CD4-positive, alpha-beta T cell treated with Interleukin-10 for 1 hour (primary cell): ENCODE data around the gene CTSZ.
"Not testable (repeated sequence)": the region's sequence is repeated elsewhere in the genome, so short reads cannot be mapped to it uniquely, and the experiment has no call there.

Source experiments
- DNase-seq: peaks from one replicate; pipeline ENCODE4 v3.0.0-alpha.2; 2020

Gene CTSZ

GRCh38 chr20:59013031-59013951 is 6.2 kb upstream of the CTSZ start:
- no peak for DNase-seq

GRCh38 chr20:59011874-59012157 is 4.8 kb upstream of the CTSZ start:
- DNase-seq = not testable (repeated sequence)

GRCh38 chr20:59010995-59011873 is 4.2 kb upstream of the CTSZ start:
- DNase-seq = peak; percentile 31

GRCh38 chr20:59010321-59010994 is 3.4 kb upstream of the CTSZ start:
- no peak for DNase-seq

GRCh38 chr20:59008715-59009336 is 1.8 kb upstream of the CTSZ start:
- no peak for DNase-seq

- DNase-seq = peak; percentile 27
These were observed 834 bp upstream of the CTSZ start for GRCh38 chr20:59007665-59008511.

GRCh38 chr20:59006167-59006863 is 739 bp downstream of the CTSZ start:
- no peak for DNase-seq

GRCh38 chr20:59005523-59006166 is 1.4 kb downstream of the CTSZ start:
- no peak for DNase-seq

GRCh38 chr20:59004763-59005522 is 2.1 kb downstream of the CTSZ start:
- peak; percentile 52 for DNase-seq

- DNase-seq = peak; percentile 65
These were observed 2.6 kb downstream of the CTSZ start for GRCh38 chr20:59004493-59004762.

GRCh38 chr20:59003836-59004492 is 3.1 kb downstream of the CTSZ start:
- no peak for DNase-seq

- DNase-seq = no peak
These were observed 4.1 kb downstream of the CTSZ start for GRCh38 chr20:59002874-59003399.

- DNase-seq = no peak
These were observed 4.7 kb downstream of the CTSZ start for GRCh38 chr20:59002388-59002787.

- DNase-seq = no peak
These were observed 5.4 kb downstream of the CTSZ start for GRCh38 chr20:59001449-59002171.

- DNase-seq = no peak
These were observed 6.0 kb downstream of the CTSZ start for GRCh38 chr20:59001068-59001448.

- no peak for DNase-seq
These were observed 6.7 kb downstream of the CTSZ start for GRCh38 chr20:59000326-59000725.

- DNase-seq = no peak
These were observed 8.4 kb downstream of the CTSZ start for GRCh38 chr20:58998656-58999055.

GRCh38 chr20:58997141-58997770 is 9.8 kb downstream of the CTSZ start:
- no peak for DNase-seq
